Measurements from ENCODE around the gene CLNS1A. TPM values are rescaled to one million over a fixed set of nuclear protein-coding genes. Genes with fewer than 3 reads are reported as not detected.

CLNS1A gene
- 155 and 172 TPM in 2 replicates for total RNA-seq

GRCh38 chr11:77637345-77638165, at the start of gene CLNS1A:
Gene CLNS1A (minus strand): TSS chr11:77637794. CDS start chr11:77637714, 80 bp downstream.

GRCh38 chr11:77589521-77590193, 47.9 kb downstream of the CLNS1A start, which contains the start of gene AQP11:
Gene AQP11 (plus strand): TSS chr11:77589953. CDS start chr11:77589993, 40 bp downstream.

Other genes starting within 250 kb of the CLNS1A start
- gene PAK1, start 163.7 kb downstream of the CLNS1A start, total RNA-seq, result 21.4 and 24.5 TPM in 2 replicates
- gene AQP11, start 47.8 kb downstream of the CLNS1A start, total RNA-seq, result 1.6 and 3.0 TPM in 2 replicates
- gene RSF1, start 182.9 kb upstream of the CLNS1A start, total RNA-seq, result 24.5 and 28.9 TPM in 2 replicates
- 17.3 and 32.2 TPM in 2 replicates for gene AAMDC, start 183.3 kb upstream of the CLNS1A start, total RNA-seq